WTC11 (cell line): Measurements from ENCODE around the gene ELFN2. TPM values are rescaled to one million over a fixed set of nuclear protein-coding genes. Genes with fewer than 3 reads are reported as not detected.

ENCODE experiments used
- ATAC-seq: fragments of 200-7000 bp; cut with Tn5 transposase; 2 replicates; pipeline ENCODE4 v1.10.0; 2021; ENCODE audit warnings: mild to moderate bottlenecking, moderate library complexity
- CTCF ChIA-PET: fragments of 300-600 bp; sonication (Branson Sonifier 250); formaldehyde crosslinking; loops from one replicate; lab custom pipeline; 2021; ENCODE audit warnings: antibody characterized with exemption; lab: Charles Lee
- POLR2A ChIA-PET: fragments of 350-600 bp; sonication (Branson Sonifier 250); formaldehyde crosslinking; loops from one replicate; lab custom pipeline; 2021; ENCODE audit warnings: antibody characterized with exemption; lab: Charles Lee
- DNase-seq: peaks from one replicate; pipeline ENCODE4 v3.0.0; 2021; ENCODE audit warnings: low spot score
- H3K27ac Mint-ChIP-seq: 2 replicates; pipeline ENCODE4 v1.8.0; 2021; ENCODE audit warnings: mixed read lengths
- H3K27me3 Mint-ChIP-seq: 2 replicates; pipeline ENCODE4 v1.8.0; 2021; ENCODE audit warnings: low read depth, mild to moderate bottlenecking, moderate library complexity, mixed read lengths
- H3K36me3 Mint-ChIP-seq: 2 replicates; pipeline ENCODE4 v1.8.0; 2021; ENCODE audit warnings: mixed read lengths
- H3K4me1 Mint-ChIP-seq: 2 replicates; pipeline ENCODE4 v1.8.0; 2022; ENCODE audit warnings: mixed read lengths
- H3K4me3 Mint-ChIP-seq: 2 replicates; pipeline ENCODE4 v1.8.0; 2021; ENCODE audit warnings: mild to moderate bottlenecking, moderate library complexity, mixed read lengths
- H3K9me3 Mint-ChIP-seq: 2 replicates; pipeline ENCODE4 v1.8.0; 2021; ENCODE audit warnings: mixed read lengths
- FOXP1 ChIP-seq: sonication (generic); formaldehyde crosslinking; IDR thresholded peaks from 2 replicates; pipeline ENCODE4 v1.8.0; 2022; ENCODE audit warnings: missing genetic modification reagents, mild to moderate bottlenecking, moderate library complexity, borderline replicate concordance
- HMGA2 ChIP-seq: fragments of 250-450 bp; sonication (Bioruptor Pico); IDR thresholded peaks from 2 replicates; pipeline ENCODE4 v1.4.0; 2021; ENCODE audit warnings: mild to moderate bottlenecking, moderate library complexity
- IRF2 ChIP-seq: sonication (generic); formaldehyde crosslinking; IDR thresholded peaks from 2 replicates; pipeline ENCODE4 v1.8.0; 2022; ENCODE audit warnings: low read depth, missing genetic modification reagents, borderline replicate concordance
- NFYB ChIP-seq: sonication (generic); formaldehyde crosslinking; conservative IDR thresholded peaks from 2 replicates; pipeline ENCODE4 v1.8.0; 2022; ENCODE audit warnings: low read depth, missing genetic modification reagents
- NR1H2 ChIP-seq: sonication (generic); formaldehyde crosslinking; IDR thresholded peaks from 2 replicates; pipeline ENCODE4 v1.9.0; 2021; ENCODE audit warnings: mild to moderate bottlenecking, moderate library complexity, missing genetic modification reagents
- NR2C2 ChIP-seq: sonication (generic); formaldehyde crosslinking; IDR thresholded peaks from 2 replicates; pipeline ENCODE4 v1.8.0; 2022; ENCODE audit warnings: mild to moderate bottlenecking, missing genetic modification reagents
- OVOL2 ChIP-seq: fragments of 250-450 bp; sonication (Bioruptor Pico); IDR thresholded peaks from 2 replicates; pipeline ENCODE4 v1.9.0; 2021; ENCODE audit warnings: mild to moderate bottlenecking, borderline replicate concordance
- SMAD3 ChIP-seq: sonication (generic); formaldehyde crosslinking; IDR thresholded peaks from 2 replicates; pipeline ENCODE4 v1.8.0; 2022; ENCODE audit warnings: missing genetic modification reagents, mild to moderate bottlenecking, borderline replicate concordance
- TCF7 ChIP-seq: sonication (generic); formaldehyde crosslinking; IDR thresholded peaks from 2 replicates; pipeline ENCODE4 v1.8.0; 2022; ENCODE audit warnings: mild to moderate bottlenecking, low read depth, missing genetic modification reagents, moderate library complexity
- ZNF423 ChIP-seq: fragments of 250-450 bp; sonication (Bioruptor Pico); IDR thresholded peaks from 2 replicates; pipeline ENCODE4 v2.1.2; 2022; ENCODE audit warnings: mild to moderate bottlenecking, moderate library complexity
- total RNA-seq: library from RNA; stranded (reverse); gene quantifications from 3 replicates; pipeline ENCODE4 v1.2.3, GENCODE V29; 2021
- TF ChIP-seq, protein P1 (sequence below): sonication (generic); formaldehyde crosslinking; IDR thresholded peaks from 2 replicates; pipeline ENCODE4 v1.8.0; 2022; ENCODE audit warnings: missing genetic modification reagents
- TF ChIP-seq, protein P2 (sequence below): fragments of 250-450 bp; sonication (Bioruptor Pico); conservative IDR thresholded peaks from 2 replicates; pipeline ENCODE4 v1.9.0; 2021; ENCODE audit warnings: mild to moderate bottlenecking
- TF ChIP-seq, protein P3 (sequence below): sonication (generic); formaldehyde crosslinking; IDR thresholded peaks from 2 replicates; pipeline ENCODE4 v1.8.1; 2023; ENCODE audit warnings: mild to moderate bottlenecking, missing genetic modification reagents, moderate library complexity
- TF ChIP-seq, protein P4 (sequence below): sonication (generic); formaldehyde crosslinking; IDR thresholded peaks from 2 replicates; pipeline ENCODE4 v1.8.0; 2022; ENCODE audit warnings: mild to moderate bottlenecking, missing genetic modification reagents
- TF ChIP-seq, protein P5 (sequence below): fragments of 250-450 bp; sonication (Bioruptor Pico); IDR thresholded peaks from 2 replicates; pipeline ENCODE4 v1.9.0; 2021; ENCODE audit warnings: mild to moderate bottlenecking

ELFN2 gene
- total RNA-seq, 1 experiment from 2014 or later, result 0.87 TPM

DNA sequence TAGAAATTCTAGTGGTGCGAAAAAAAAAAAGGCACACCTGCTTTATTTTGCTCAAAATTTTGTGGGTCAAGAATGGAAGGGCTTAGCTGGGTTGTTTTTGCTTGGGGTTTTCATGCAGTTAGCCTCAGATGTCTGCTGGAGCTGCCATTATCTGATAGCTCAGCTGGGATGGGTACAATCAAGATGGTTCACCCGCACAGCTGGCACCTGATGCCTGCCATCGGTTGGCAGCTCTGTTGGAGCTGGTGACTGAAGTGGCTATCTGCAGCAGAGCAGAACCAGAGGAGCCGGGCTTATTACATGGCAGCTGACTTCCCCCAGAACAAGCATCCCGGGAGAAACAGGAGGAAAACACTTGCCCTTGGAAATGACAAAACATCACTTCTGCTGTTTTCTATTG lies 12.1 kb upstream of the ELFN2 start (continued):
- TF ChIP-seq, protein P1, sequence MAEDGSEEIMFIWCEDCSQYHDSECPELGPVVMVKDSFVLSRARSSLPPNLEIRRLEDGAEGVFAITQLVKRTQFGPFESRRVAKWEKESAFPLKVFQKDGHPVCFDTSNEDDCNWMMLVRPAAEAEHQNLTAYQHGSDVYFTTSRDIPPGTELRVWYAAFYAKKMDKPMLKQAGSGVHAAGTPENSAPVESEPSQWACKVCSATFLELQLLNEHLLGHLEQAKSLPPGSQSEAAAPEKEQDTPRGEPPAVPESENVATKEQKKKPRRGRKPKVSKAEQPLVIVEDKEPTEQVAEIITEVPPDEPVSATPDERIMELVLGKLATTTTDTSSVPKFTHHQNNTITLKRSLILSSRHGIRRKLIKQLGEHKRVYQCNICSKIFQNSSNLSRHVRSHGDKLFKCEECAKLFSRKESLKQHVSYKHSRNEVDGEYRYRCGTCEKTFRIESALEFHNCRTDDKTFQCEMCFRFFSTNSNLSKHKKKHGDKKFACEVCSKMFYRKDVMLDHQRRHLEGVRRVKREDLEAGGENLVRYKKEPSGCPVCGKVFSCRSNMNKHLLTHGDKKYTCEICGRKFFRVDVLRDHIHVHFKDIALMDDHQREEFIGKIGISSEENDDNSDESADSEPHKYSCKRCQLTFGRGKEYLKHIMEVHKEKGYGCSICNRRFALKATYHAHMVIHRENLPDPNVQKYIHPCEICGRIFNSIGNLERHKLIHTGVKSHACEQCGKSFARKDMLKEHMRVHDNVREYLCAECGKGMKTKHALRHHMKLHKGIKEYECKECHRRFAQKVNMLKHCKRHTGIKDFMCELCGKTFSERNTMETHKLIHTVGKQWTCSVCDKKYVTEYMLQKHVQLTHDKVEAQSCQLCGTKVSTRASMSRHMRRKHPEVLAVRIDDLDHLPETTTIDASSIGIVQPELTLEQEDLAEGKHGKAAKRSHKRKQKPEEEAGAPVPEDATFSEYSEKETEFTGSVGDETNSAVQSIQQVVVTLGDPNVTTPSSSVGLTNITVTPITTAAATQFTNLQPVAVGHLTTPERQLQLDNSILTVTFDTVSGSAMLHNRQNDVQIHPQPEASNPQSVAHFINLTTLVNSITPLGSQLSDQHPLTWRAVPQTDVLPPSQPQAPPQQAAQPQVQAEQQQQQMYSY (CRISPR knock-in tag), result no peak
- TF ChIP-seq OVOL2 (CRISPR knock-in tag) (no peak), NFYB (CRISPR knock-in tag) (no peak), FOXP1 (no peak), TCF7 (no peak), SMAD3 (CRISPR knock-in tag) (no peak), NR2C2 (no peak)
- TF ChIP-seq, protein P2, sequence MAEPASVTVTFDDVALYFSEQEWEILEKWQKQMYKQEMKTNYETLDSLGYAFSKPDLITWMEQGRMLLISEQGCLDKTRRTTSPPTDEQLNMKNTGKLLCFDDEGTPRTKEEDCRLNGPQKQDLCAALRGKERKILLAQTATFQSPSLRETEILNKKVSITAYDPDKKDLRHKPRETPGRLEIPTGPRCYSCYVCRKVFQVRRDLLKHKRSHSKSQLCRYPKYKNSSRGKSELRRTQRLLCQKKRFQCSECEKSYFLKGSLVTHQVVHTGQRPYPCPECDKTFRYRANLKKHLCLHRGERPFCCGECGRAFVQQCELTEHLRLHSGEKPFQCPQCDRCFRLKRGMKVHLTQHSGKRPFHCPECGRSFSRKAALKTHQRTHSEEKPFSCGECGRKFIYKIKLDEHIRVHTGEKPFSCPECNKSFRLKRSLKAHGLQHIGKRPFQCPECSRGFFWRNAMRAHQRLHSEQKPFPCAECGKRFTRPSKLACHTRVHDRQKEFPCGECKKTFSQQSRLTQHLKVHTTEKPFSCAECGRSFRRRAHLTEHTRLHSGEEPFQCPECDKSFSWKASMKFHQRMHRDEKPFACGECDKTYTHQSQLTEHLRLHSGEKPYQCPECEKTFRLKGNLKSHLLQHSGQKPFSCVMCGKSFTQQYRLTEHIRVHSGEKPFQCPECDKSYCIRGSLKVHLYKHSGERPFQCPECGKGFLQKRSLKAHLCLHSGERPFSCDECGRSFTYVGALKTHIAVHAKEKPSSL, result no peak

DNA sequence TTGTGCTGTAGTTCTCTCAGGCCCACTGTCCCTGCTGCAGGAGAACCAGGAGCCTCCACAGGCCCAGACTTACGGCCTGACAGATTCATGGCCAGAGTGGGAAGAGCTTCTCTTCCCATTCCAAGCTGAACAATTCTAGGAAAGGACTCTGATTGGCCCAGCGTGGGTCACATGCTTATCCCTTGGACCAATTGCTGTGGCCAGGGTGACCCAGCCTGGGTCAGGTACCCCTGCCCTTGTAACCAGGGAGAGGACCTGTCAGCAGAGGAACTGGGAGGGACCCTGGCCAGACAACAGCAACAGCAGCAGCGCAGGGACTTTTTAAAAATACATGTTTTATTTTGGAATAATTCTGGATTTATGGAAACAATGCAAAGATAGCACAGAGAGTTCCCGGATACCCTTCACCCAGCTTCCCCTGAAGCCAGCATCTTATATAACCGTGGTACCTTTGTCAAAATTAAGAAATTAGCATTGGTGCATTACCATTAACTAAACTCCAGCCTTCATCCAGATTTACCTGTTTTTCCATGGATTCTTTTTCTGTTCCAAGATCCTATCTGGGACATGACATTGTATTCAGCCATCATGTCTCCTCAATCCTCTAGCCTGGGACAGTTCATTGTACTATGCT lies 8.8 kb upstream of the ELFN2 start:
- ATAC-seq, result peak; percentile 79
- Mint-ChIP-seq H3K4me1 (no peaks in the 10 kb centered on the region), H3K4me3 (no peak overlapping the region), H3K9me3 (peaks cover 15% of the 10 kb centered on the region), H3K27me3 (peaks cover 3% of the 10 kb centered on the region; the same call in 1 of the 2 replicates), H3K27ac (no peak overlapping the region), H3K36me3 (no peaks in the 10 kb centered on the region)
- TF ChIP-seq IRF2 (CRISPR knock-in tag) (no peak), OVOL2 (CRISPR knock-in tag) (no peak), NR1H2 (no peak), NFYB (CRISPR knock-in tag) (peak; percentile 61)
- TF ChIP-seq, protein P3, sequence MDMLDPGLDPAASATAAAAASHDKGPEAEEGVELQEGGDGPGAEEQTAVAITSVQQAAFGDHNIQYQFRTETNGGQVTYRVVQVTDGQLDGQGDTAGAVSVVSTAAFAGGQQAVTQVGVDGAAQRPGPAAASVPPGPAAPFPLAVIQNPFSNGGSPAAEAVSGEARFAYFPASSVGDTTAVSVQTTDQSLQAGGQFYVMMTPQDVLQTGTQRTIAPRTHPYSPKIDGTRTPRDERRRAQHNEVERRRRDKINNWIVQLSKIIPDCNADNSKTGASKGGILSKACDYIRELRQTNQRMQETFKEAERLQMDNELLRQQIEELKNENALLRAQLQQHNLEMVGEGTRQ (CRISPR knock-in tag), result peak; percentile 81
- TF ChIP-seq, protein P4, sequence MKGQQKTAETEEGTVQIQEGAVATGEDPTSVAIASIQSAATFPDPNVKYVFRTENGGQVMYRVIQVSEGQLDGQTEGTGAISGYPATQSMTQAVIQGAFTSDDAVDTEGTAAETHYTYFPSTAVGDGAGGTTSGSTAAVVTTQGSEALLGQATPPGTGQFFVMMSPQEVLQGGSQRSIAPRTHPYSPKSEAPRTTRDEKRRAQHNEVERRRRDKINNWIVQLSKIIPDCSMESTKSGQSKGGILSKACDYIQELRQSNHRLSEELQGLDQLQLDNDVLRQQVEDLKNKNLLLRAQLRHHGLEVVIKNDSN (CRISPR knock-in tag), result peak; percentile 51; the same call in 1 of the 2 replicates
- POLR2A ChIA-PET, result no interaction called here
- DNase-seq, result no peak
- CTCF ChIA-PET, result interaction anchor here (0.5 to 1.0 kb wide), 2 partner anchors 29 to 36 kb away, joined by 4 read pairs; no protein-coding TSS in a partner anchor

DNA sequence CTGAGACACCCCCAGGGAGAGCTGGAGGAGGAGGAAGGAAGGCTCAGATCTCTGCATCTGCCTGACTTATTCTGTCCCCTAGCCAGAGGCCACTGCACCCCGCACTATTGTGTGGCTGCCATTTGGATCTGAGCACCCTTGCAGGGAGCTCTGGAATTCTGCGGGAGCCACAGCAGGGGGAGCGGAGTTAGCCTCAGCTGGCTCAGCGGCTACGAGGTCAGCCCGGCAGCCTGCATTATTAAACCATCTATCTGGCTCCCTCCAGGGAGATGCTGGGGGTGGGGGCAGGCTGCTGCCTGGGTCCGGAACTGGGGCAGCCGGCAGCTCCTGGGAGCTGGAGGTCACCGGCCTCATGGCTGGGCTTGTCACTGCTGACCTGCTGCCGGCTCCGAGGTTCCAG lies 6.5 kb upstream of the ELFN2 start:
- ChIA-PET CTCF (interaction anchor here (0.7 to 2.1 kb wide), 12 partner anchors 9 to 828 kb away, joined by 3 to 7 read pairs (median 4); no protein-coding TSS in a partner anchor), POLR2A (interaction anchor here (0.6 to 0.8 kb wide), 2 partner anchors 37 to 122 kb away, joined by 3 read pairs; no protein-coding TSS in a partner anchor)
- Mint-ChIP-seq H3K27ac (no peak overlapping the region), H3K4me1 (no peaks in the 10 kb centered on the region), H3K9me3 (0 out of 2 replicates have a peak, but pooled peaks cover 4% of the 10 kb centered on the region), H3K27me3 (peaks cover 4% of the 10 kb centered on the region), H3K36me3 (no peaks in the 10 kb centered on the region), H3K4me3 (no peak overlapping the region)
- DNase-seq, result no peak
- TF ChIP-seq ZNF423 (CRISPR knock-in tag) (peak; percentile 50; the same call in 1 of the 2 replicates), HMGA2 (CRISPR knock-in tag) (no peak)
- TF ChIP-seq, protein P5, sequence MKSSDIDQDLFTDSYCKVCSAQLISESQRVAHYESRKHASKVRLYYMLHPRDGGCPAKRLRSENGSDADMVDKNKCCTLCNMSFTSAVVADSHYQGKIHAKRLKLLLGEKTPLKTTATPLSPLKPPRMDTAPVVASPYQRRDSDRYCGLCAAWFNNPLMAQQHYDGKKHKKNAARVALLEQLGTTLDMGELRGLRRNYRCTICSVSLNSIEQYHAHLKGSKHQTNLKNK (CRISPR knock-in tag), result no peak
- no peak; the same call in 1 of the 2 replicates for ATAC-seq
